GM19238 (cell line): ENCODE data around the gene IPO13.
A peak's percentile ranks its signal among the peaks of the same experiment; 100 is the strongest.

ENCODE experiments used
- DNase-seq: peaks from one replicate; pipeline ENCODE4 v3.0.0; 2011; ENCODE audit warnings: low spot score; ENCODE audit not compliant: insufficient read length

The IPO13 gene, protein sequence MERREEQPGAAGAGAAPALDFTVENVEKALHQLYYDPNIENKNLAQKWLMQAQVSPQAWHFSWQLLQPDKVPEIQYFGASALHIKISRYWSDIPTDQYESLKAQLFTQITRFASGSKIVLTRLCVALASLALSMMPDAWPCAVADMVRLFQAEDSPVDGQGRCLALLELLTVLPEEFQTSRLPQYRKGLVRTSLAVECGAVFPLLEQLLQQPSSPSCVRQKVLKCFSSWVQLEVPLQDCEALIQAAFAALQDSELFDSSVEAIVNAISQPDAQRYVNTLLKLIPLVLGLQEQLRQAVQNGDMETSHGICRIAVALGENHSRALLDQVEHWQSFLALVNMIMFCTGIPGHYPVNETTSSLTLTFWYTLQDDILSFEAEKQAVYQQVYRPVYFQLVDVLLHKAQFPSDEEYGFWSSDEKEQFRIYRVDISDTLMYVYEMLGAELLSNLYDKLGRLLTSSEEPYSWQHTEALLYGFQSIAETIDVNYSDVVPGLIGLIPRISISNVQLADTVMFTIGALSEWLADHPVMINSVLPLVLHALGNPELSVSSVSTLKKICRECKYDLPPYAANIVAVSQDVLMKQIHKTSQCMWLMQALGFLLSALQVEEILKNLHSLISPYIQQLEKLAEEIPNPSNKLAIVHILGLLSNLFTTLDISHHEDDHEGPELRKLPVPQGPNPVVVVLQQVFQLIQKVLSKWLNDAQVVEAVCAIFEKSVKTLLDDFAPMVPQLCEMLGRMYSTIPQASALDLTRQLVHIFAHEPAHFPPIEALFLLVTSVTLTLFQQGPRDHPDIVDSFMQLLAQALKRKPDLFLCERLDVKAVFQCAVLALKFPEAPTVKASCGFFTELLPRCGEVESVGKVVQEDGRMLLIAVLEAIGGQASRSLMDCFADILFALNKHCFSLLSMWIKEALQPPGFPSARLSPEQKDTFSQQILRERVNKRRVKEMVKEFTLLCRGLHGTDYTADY

DNA sequence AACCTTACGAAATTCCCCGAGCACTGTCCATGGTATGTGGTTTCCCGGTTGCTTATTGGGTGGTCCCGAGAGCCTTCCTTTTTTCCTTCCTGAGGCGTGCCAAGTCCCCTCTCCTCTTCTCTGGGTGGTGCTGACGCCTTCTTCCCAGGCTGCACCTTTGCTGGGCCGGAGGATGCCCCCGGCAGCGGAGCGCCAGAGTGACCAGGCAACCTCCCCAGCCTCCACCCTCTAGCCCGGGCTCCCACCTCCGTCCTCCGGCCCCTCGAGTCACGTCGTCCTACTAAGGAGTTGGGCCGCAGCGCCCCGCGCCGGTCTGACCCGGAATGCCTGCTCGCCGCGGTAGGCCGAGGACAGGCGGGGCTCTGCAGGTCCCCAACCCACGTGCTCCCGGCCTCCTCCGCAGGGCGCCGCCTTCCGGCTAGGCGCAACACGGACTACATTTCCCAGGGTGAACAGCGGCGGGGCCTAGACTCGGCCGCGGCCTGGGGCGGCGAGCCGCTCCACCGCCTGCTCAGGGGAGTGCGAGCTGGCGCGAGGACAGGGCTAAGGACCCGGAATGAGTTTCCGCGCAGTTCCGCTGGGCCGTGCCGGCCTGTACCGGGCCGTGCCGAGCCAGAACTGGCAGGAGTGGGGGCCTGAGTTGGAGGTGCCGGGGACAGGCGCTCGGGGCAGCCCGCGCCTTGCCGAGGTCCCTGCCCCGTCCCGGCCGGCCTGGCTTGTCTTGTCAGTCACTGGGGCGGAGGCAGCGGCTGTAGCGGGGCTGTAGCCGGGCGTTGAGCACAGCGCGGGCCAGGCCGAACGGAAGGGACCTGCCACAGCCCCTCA lies at the start of gene IPO13:
Gene IPO13 (plus strand): TSS at position 715 of the 825 bp plus-strand sequence. CDS start 651 bp downstream, outside the sequence.
- DNase-seq: peak; percentile 99

DNA sequence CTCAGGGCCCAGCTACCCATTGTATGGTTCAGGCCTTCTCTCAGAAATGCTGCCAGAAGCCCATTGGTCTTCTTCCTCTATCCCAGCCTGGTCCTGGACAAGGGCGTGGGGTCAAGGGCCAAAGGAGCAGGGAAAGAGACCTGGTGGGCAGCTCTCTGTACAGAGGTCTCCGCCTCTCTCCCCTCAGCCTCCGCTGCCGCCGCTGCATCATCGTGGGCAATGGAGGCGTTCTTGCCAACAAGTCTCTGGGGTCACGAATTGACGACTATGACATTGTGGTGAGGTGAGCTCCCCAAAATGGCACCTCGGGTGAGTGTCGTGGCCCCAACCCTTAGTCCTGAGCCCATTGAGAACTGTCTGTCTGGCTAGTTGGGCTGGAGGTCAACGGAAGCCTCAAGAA lies 47.8 kb upstream of the IPO13 start:
- no peak for DNase-seq

DNA sequence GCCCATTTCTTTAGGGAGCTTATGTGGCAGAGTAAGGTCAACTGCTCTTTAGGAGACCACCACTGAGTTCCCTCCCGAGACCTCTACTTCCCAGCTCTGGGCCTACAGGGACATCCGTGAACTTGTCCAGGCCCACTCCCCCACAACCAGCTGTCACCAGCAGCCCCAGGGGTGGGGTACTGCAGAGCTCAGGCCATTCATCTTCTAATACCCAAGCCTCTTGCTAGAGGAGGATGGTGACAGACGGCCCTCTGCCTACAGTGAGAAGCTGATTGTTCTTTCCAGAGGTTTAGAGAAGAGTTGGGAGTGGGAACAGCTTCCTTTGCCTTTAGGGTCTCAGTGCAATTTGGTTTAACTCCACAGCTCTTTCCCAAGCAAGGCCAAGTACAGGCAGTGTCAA lies 46.4 kb upstream of the IPO13 start:
- DNase-seq: no peak

DNA sequence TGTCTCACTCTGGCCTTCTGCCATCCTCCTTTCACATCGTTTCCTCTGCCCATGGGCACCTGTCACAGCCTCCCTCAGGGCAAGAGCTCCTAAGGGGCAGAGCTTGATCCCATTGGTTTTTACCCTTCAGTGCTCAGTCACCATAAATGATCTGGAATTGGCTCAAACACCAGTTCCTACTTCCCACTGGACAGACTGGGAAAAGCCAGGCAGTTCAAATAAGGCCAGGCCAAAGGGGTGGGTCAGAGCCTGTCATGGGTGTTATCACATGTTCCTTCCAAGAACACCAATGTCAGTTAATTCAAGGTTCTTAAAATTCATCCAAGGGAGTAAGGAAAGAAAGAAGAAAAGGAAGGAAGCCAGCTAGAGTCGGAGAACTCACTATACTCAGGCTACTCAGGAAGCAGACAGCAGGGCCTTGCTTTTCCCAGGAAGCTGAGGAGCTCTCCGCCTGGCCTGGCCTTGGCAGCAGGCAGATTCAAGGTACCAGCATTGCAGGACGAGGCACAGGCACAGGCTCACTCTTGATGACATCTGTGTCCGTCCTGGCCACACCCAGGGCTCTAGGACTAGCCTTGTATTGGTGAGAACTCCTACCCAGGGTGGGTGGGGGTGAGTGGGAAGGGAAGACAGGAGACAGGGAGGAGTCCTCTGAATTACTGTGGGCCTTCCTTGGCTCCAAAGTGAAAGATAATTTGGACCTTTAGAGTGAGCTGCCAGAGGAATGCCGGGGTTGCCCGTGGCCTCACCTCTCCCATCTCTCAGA lies 45.4 kb upstream of the IPO13 start:
- DNase-seq: no peak

DNA sequence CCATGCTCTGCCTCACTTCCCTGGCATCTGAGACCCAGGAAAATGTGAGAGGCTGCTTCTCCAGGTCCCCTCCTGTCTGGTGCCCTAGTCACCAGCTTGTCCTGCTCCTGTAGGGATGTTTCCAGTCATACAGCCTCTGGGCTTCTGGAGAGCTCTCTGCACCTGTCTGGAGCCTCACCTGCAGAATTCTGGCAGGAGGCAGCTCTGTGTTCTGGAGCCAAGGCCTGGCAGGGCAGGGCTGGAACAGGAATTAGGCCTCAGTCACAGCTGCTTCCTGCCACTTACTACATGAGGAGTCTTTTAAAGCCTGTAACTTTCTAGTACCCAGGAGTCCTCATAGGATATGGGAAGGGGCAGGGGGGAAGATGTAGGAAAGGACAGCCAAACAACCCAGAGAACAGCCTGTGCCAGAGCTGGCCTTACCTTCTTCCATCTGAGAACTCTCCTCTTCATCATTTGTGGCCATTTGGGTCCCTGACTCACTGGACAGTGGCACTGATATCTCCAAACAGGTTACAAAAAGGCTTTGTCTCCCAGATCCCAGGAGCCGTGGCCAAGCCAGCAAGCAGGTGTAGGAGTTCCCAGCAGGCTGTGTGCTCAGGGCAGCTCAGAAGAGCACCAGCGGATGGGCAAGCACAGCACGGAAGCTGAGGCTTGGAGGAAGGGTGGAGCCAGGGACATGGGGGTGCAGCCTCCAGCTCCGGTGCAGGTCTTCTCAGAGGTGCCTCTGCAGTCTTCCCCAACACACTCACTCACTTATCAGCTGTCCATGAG lies 44.5 kb upstream of the IPO13 start:
- no peak for DNase-seq

DNA sequence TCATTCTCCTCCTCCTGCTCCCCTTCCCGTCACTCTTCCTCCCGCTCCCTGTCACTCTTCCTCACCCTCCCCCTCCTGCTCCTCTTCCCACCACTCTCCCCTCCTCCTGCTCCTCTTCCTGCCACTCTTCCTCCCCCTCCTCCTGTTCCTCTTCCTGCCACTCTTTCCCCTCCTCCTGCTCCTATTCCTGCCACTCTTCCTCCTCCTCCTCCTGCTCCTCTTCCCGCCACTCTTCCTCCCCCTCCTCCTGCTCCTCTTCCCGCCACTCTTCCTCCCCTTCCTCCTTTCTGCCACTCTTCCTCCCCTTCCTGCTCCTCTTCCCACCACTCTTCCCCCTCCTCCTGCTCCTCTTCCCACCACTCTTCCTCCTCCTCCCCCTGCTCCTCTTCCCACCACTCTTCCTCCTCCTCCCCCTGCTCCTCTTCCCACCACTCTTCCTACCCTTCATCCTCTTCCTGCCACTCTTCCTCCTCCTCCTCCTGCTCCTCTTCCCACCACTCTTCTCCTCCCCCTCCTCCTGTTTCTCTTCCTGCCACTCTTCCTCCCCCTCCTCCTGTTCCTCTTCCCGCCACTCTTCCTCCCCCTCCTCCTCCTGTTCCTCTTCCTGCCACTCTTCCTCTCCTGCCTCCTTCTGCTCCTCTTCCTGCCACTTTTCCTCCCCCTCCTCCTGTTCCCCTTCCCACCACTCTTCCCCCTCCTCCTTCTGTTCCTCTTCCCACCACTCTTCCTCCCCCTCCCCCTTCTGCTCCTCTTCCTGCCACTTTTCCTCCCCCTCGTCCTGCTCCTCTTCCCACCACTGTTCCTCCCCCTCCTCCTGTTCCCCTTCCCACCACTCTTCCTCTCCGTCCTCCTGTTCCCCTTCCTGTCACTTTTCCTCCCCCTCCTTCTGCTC lies 41.8 kb upstream of the IPO13 start:
- DNase-seq: no peak

DNA sequence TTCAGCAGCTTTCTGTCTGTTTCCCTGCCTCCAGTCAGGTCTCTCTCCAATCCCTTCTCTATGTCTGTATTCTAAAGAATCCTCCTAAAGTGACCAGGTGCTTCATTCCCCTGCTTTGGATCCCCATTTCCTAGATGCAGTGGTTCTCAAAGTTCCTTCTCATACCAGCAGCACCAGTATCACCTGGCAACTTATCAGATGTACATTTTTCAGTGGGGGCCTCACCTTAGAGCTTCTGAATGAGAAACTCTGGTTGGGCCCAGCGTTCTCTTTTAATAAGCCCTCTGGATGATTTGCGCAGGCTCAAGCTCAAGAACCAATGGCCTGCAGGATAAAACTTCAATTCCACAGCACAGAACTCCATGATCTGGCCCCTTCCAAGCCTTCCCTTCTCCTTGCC lies 38.5 kb upstream of the IPO13 start:
- DNase-seq: no peak

DNA sequence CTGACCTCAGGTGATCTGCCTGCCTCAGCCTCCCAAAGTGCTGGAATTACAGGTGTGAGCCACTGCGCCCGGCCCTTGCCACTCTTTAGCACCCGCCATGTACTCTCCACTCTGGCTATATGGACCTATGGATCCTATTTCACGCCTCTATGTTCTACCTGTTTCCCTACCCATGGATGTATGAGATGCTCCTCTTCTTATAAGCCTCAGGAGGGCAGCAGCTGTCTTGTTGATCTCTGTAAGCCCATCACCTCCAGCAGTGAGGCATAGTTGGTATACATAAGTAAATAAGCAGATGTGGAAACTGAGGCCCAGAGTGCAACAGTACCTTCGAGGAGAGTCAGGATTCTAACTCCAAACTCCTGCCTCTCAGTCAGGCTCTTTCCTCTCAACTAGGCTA lies 37.9 kb upstream of the IPO13 start:
- no peak for DNase-seq

DNA sequence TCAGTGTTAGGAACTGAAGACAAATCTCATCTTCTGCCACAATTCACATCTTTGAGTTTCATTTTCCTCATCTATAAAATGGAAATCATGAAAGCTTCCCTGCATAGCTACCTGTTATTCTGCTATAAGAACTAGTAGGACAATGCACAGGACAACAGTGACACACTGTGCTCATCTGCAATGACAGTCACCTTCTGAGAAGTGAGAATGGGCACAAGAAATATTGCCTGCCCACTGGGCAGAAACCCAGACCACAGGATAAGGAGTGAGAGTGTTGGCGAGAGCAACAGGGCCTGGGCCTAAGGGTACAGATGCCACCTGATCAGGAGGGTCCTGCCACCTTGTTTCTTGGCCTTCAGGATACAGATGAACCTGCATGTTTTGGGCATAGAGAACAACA lies 36.4 kb upstream of the IPO13 start:
- DNase-seq: no peak

DNA sequence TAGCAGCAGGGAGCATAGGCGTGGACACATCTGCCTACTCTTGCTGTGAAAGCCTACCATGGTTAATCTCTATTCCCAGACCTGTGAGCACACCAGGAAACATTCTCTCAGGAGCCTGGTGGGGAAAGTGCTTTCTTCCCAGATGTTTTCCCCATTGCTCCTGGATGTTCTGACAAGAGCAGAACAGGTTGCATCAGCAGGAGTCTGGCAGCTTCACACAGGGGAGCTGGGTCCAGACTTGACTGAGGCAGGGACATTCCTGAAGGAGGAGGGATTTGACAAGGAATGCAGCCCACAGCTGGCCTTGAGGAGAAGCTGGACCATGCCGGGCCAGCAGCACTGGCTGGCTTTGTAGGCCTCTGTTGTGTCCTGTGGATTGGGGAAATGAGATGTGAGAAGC lies 34.1 kb upstream of the IPO13 start:
- DNase-seq: no peak

DNA sequence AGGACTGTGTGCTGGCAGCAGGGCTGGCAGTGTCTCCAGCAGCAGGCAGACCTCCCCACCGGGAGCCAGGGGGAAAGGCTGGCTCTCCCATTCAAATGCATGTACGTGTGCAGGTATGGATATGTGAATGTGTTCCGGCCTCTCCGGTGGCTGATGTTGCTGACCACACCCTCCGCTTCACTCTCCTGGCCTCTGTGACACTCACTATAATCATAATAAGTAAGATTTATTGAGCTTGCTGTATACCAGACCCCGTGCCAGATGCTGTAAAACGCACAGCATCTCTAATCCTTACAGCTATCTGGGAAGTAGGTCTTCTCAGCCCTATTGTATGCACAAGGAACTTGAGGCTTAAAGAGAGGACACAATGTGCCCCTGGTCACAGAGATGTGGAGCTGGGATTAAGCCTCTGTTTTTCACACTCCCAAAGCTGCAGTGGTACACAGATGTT lies 33.7 kb upstream of the IPO13 start:
- DNase-seq: no peak

DNA sequence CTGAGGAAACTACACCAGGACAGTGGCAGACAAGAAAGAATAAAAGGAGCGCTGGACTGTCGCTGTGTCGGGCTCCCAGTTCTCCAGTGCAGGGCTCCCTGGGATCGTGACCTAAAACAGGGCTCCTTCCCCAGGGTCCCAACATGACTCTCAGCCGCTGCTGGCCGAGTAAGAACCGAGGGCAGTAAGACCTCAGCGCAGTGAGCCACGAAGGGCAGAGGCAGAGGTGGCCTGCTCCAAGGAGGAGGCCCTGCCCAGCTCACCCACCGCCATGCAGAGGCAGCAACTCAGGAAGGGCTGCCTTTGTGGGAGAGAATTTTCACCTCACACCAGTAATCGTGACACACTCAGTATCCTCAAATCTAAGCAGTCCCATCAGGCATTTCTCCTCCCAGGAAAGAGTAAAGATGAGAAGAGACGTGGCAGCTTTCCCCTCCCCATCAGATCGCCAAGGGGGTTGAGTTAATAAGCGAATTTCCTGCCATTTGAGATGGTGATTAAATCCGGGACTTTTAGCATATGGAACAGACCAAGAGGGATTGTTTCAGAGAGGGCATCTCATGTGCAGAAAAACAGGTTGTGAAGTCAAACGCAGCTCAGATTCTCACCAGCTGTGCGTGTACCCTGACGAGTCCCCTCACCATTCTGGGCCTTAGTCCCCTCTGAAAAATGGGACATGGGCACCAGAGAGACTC lies 32.9 kb upstream of the IPO13 start:
- no peak for DNase-seq

DNA sequence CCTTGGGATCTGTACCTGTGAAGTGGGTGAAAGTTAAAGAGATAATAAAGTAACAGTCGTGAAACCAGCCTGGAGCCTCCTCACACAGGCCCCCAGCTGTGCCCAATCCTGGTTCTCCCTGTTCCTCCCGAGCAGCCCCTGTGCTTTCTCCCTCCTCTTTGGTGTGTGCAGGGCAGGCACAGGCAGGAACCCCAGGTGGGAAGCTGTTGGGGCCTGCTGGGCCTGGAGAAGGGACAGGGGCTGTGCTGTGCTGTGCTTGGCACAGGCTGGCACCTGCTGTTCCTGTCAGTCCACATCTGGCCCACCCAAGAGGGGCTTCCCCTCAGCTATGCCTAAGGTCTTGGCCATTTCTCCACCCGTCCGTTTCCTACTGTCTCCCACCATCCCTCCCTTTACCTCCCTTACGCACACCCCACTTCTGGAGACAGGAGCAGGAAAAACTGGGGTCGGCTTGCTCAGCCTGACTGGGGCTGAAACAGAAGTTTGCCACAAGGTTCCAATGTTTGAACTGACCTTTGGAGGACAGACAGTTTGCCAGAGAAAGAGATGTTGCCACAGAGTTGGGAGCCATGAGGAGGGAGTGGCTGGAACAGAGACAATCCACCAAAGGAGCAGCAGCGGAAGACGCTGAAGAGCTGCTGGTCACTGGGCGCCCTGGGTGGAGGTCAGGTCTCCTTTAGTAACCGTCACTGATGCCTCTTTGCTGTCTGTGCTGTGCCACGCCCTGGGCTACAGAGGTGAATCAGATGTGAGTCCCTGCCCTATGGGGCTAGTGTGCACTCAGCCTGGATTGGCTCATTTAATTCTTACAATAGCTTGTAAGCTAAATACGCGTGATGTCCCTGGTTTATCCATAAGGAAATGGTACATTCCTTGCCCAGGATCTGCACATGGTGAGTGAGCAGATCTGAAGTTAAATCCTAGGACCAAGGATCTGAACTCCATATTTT lies 31.9 kb upstream of the IPO13 start:
- no peak for DNase-seq

DNA sequence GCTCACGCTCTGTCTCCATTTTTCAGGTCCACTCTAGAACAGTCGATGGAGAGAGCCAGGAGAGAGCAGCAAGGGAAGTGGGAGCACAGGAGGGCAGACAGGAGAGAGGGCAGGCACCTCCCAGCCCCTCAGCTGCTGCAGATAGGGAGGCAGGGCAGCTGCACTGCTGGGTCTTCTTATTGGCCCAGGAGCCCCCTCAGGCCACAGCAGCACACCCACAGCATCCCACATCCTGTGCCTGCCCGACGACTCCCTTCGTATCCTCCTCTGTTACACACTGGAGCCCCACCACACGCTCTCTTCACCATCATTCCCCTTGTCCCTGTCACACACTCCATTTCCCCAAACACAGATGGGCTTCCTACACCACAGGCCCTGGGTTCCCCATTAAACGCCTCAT lies 26.8 kb upstream of the IPO13 start:
- DNase-seq: no peak

DNA sequence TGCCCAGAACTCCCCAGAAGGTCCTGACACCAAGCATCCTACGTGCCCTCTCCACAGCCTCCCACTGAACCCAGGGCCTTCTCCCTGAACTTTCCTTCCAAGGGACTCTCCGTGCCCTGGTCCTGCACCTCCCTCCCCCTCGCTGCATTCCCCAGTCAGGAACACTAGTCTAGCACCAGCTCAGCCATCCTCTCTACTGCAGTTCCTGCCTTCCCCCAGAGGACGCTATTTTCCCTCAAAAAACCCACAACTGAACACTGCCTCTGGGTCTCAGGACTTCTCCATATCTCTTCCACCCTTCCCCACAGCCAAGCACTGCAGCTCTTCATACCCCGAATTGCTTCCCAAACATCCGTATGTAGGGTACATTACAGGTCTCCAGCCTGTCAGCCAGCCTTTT lies 25.7 kb upstream of the IPO13 start:
- no peak for DNase-seq

DNA sequence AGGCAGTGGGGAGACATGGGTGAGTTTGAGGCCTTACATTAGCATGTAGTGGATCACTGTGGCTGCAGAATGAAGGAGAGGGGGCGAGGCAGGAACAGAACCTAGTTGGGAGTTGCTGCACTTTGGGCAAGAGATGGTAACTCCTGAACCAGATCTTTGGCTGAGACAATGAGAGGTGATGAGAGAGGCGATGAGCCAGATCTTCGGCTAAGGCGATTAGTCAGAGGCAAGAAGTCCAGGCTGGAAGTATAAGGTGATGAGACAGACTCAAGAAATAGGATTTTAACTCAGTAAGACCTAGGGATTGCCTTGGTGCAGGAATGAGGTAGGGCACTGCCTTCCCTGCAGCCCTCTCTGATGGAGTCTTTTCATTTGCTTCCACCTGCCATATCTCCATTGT lies 22.2 kb upstream of the IPO13 start:
- no peak for DNase-seq

DNA sequence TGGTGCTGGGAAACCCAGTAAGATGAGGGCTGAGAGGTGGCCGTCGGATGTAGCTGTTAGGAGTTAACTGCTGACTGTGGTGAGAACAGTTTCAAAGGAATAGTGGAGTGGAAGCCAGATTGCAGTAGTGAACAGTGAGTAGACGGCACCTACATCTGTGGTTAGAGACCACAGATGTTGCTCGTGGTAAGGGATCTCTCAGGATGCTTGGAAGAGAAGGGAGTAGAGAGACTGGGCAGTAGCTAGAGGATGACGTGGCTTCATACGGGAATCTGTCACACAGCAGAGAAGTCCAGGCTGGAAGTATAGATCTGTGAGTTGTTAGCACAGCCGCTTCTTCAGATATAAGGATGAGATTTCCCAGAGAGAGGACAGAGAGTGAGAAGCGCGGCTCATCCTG lies 20.9 kb upstream of the IPO13 start:
- DNase-seq: no peak
